ENCODE measurements around the gene SLX4IP. TPM values are rescaled to one million over a fixed set of nuclear protein-coding genes. Genes with fewer than 3 reads are reported as not detected.

Gene SLX4IP
- total and polyA plus RNA-seq, 12 donors = 2.8 to 8.2 (median 4.8) TPM

GRCh38 chr20:10635476-10636208 is 200.5 kb downstream of the SLX4IP start:
- no peak overlapping the region for H3K4me3 ChIP-seq
- TF ChIP-seq, protein P1, sequence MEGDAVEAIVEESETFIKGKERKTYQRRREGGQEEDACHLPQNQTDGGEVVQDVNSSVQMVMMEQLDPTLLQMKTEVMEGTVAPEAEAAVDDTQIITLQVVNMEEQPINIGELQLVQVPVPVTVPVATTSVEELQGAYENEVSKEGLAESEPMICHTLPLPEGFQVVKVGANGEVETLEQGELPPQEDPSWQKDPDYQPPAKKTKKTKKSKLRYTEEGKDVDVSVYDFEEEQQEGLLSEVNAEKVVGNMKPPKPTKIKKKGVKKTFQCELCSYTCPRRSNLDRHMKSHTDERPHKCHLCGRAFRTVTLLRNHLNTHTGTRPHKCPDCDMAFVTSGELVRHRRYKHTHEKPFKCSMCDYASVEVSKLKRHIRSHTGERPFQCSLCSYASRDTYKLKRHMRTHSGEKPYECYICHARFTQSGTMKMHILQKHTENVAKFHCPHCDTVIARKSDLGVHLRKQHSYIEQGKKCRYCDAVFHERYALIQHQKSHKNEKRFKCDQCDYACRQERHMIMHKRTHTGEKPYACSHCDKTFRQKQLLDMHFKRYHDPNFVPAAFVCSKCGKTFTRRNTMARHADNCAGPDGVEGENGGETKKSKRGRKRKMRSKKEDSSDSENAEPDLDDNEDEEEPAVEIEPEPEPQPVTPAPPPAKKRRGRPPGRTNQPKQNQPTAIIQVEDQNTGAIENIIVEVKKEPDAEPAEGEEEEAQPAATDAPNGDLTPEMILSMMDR (IDR thresholded peaks at IDR 0.05) = no peak
- TF ChIP-seq POLR2A (IDR thresholded peaks at IDR 0.05) = no peak
- peaks cover 0 to 10% of the 10 kb centered on the region in 2 donors for H3K4me1 ChIP-seq (replicated peaks in 1 of 2)
- WGBS, 4 donors = 89 to 93% (median 91%) methylated on average over 5 of the region's 5 CpGs
- no peaks in the 10 kb centered on the region for H3K9me3 ChIP-seq (replicated peaks in 1 of 3)
- DNase-seq = no peak
- peak overlapping the region in 2 of 5 donors; percentile 4 to 28 for H3K27ac ChIP-seq
- peaks cover 0 to 15% of the 10 kb centered on the region in 2 donors for H3K36me3 ChIP-seq (replicated peaks in 1 of 2)
- no peaks in the 10 kb centered on the region for H3K27me3 ChIP-seq
- intact Hi-C loops (cut with DNase I) = no loop called here

DNA sequence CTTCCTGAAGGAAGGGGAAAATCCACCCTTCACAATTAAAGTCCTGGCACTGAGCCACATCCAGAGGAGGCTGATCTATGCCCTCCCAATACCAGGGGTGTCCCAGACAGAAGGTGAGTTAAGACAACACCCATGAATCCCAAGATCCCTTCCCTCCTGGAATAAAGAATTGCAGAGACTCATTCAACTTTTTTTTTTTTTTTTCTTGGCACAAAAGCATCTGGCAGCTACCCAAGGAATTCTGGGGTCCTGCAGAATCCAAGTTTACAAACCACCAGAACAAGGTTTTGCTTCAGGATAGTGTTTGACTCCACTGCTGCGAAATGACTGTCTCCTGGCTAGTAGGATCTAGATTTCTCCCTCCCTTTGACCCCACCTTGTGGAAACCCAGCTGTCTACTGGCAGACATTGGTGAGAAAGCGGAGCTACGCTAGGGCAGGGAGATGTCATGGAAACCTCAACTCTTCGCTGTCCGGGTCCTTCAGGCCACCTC is 201.3 kb downstream of the SLX4IP start:
- H3K27me3 ChIP-seq = no peaks in the 10 kb centered on the region
- H3K4me1 ChIP-seq (replicated peaks in 1 of 2) = peaks cover 0 to 10% of the 10 kb centered on the region in 2 donors
- no peak for DNase-seq
- TF ChIP-seq, protein P1 (IDR thresholded peaks at IDR 0.05) = no peak
- TF ChIP-seq POLR2A (IDR thresholded peaks at IDR 0.05) = no peak
- intact Hi-C loops (cut with DNase I) = no loop called here
- peak overlapping the region in 2 of 5 donors; percentile 42 to 64 for H3K27ac ChIP-seq
- 82 to 84% (median 82%) methylated on average over 4 to 5 of the region's 5 CpGs for WGBS, 4 donors
- H3K36me3 ChIP-seq (replicated peaks in 1 of 2) = peaks cover 0 to 22% of the 10 kb centered on the region in 2 donors
- H3K9me3 ChIP-seq (replicated peaks in 1 of 3) = no peaks in the 10 kb centered on the region
- no peak overlapping the region for H3K4me3 ChIP-seq

DNA sequence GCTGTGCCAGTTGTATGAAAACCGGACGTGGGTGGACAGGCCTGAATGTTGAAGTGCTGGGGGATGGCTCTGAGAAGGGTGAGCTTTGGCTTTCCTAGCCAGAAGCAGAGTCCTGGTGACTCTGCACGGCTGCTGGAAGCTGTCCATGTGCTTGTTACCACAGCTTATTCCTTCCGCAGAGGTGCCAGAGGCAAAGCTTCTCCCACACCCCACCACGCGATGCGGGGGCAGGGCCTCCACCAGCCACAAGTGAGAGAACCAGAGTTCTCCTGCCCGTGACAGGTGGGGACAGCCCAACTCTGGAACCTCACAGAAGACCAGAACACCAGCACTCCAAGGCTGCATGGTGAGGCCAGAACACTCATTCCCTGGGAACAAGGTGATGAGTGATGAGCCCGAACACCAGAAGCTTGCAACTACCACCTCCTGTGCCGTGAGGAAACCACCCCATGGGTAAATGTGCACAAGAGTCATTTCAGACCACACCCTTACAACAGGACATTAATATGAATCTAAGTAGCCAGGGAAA is 202.0 kb downstream of the SLX4IP start:
- 73 to 87% (median 77%) methylated on average over 10 of the region's 10 CpGs for WGBS, 4 donors
- H3K27ac ChIP-seq = peak overlapping the region in 2 of 5 donors; percentile 42 to 64
- no peaks in the 10 kb centered on the region for H3K27me3 ChIP-seq
- peaks cover 0 to 10% of the 10 kb centered on the region in 2 donors for H3K4me1 ChIP-seq (replicated peaks in 1 of 2)
- peaks cover 0 to 28% of the 10 kb centered on the region in 2 donors for H3K36me3 ChIP-seq (replicated peaks in 1 of 2)
- H3K9me3 ChIP-seq (replicated peaks in 1 of 3) = no peaks in the 10 kb centered on the region
- intact Hi-C loops (cut with DNase I) = no loop called here
- TF ChIP-seq, protein P1 (IDR thresholded peaks at IDR 0.05) = no peak
- TF ChIP-seq POLR2A (IDR thresholded peaks at IDR 0.05) = no peak
- no peak for DNase-seq
- H3K4me3 ChIP-seq = no peak overlapping the region

GRCh38 chr20:10637563-10637962 is 202.5 kb downstream of the SLX4IP start:
- Histone ChIP-seq H3K27ac (peak overlapping the region in 2 of 5 donors; percentile 42 to 64), H3K27me3 (no peaks in the 10 kb centered on the region), H3K4me3 (no peak overlapping the region), H3K9me3 (replicated peaks in 1 of 3) (no peaks in the 10 kb centered on the region), H3K4me1 (replicated peaks in 1 of 2) (peaks cover 0 to 10% of the 10 kb centered on the region in 2 donors), H3K36me3 (replicated peaks in 1 of 2) (peaks cover 0 to 33% of the 10 kb centered on the region in 2 donors)
- WGBS, 4 donors = 77 to 81% (median 79%) methylated on average over 6 of the region's 6 CpGs
- no peak for DNase-seq
- intact Hi-C loops (cut with DNase I) = no loop called here
- TF ChIP-seq, protein P1 (IDR thresholded peaks at IDR 0.05) = no peak
- TF ChIP-seq POLR2A (IDR thresholded peaks at IDR 0.05) = no peak

Data from adrenal gland (tissue), 12 donors.